ENCODE measurements around the gene IFNGR1.

- TF ChIP-seq ZNF274 (IDR thresholded peaks at IDR 0.05; ENCODE audit: low read depth, low read length) (no peak), YY1 (IDR thresholded peaks at IDR 0.05; ENCODE audit: insufficient read depth, insufficient read length) (no peak)
Observed at GRCh38 chr6:137156650-137157049, 62.5 kb downstream of the IFNGR1 start.

Data from NT2/D1 (cell line).